PC-3 (cell line): ENCODE measurements around the gene TRIM44.

Experiments
- EZH2 ChIP-seq: fragments of 300-600 bp; sonication (generic); IDR thresholded peaks from one replicate; pipeline ENCODE4 v1.6.1; 2017; ENCODE audit warnings: antibody characterized with exemption, mild to moderate bottlenecking, low read length; ENCODE audit not compliant: unreplicated experiment
- EZH2phosphoT487 ChIP-seq: fragments of 300-600 bp; sonication (generic); IDR thresholded peaks from 2 replicates; pipeline ENCODE4 v1.6.1; 2018; ENCODE audit warnings: mild to moderate bottlenecking, antibody characterized with exemption, low read length, borderline replicate concordance

GRCh38 chr11:35624781-35625180 lies 37.8 kb upstream of the TRIM44 start:
- TF ChIP-seq EZH2phosphoT487 (no peak), EZH2 (no peak)
